Heart right ventricle (tissue), 16 donors: ENCODE measurements around the gene HIC1. TPM values are rescaled to one million over a fixed set of nuclear protein-coding genes. Genes with fewer than 3 reads are reported as not detected.

Experiments used
- ATAC-seq, 8 donors: fragments of 200-7000 bp; cut with Tn5 transposase; one replicate each; pipeline ENCODE4 v1.9.1; 2020; ENCODE audit warnings: mild to moderate bottlenecking in 8 of 8, moderate library complexity in 8 of 8, moderate number of reproducible peaks in 1 of 8
- DNase-seq, 2 donors: peaks; one replicate each; pipeline ENCODE4 v3.0.0-alpha.2; 2020
- H3K27ac ChIP-seq, 10 donors: fragments of 200-600 bp; sonication (generic) in 2 of 10; one replicate each; pipeline versions ENCODE4 v1.5.0 to v1.8.0; 2020 to 2022; ENCODE audit warnings: mild to moderate bottlenecking in 3 of 10
- H3K27me3 ChIP-seq, 7 donors: fragments of 200-600 bp; one replicate each; pipeline ENCODE4 v1.8.0; 2021 to 2022; ENCODE audit warnings: mild to moderate bottlenecking in 2 of 7
- H3K36me3 ChIP-seq, 9 donors: fragments of 200-600 bp; sonication (generic) in 1 of 9; one replicate each; pipeline versions ENCODE4 v1.5.0 to v1.8.0; 2020 to 2022; ENCODE audit warnings: mild to moderate bottlenecking in 2 of 9
- H3K4me1 ChIP-seq, 9 donors: fragments of 200-600 bp; sonication (generic) in 1 of 9; one replicate each; pipeline versions ENCODE4 v1.5.0 to v1.8.0; 2020 to 2022; ENCODE audit warnings: mild to moderate bottlenecking in 4 of 9
- H3K4me3 ChIP-seq, 10 donors: fragments of 200-600 bp; sonication (generic) in 2 of 10; one replicate each; pipeline versions ENCODE4 v1.5.0 to v1.8.0; 2020 to 2022; ENCODE audit warnings: mild to moderate bottlenecking in 7 of 10, moderate library complexity in 2 of 10
- H3K9me3 ChIP-seq, 11 donors: fragments of 200-600 bp in 10 of 11; sonication (generic) in 2 of 11; one replicate each; pipeline versions ENCODE4 v1.5.0 to v1.8.0; 2013 to 2022; ENCODE audit warnings: mild to moderate bottlenecking in 2 of 11, control low read depth in 1 of 11, moderate library complexity in 1 of 11
- CTCF ChIP-seq, 9 donors: fragments of 200-600 bp; sonication (generic) in 2 of 9; IDR thresholded peaks; one replicate each; pipeline versions ENCODE4 v1.5.0 to v1.8.0; 2021 to 2022; ENCODE audit warnings: antibody characterized with exemption in 9 of 9, mild to moderate bottlenecking in 5 of 9, moderate library complexity in 1 of 9
- WGBS, 2 donors: extraction: QIAGEN DNeasy Blood & Tissue Kit; methylation state at CpG; one replicate each; pipeline ENCODE4 v1.1.7; 2013; ENCODE audit warnings: inconsistent platforms in 1 of 2; 5-methylcytosine and 5-hydroxymethylcytosine counted together
- intact Hi-C, 10 donors: fragments of 100-400 bp; cut with DNase I; formaldehyde crosslinking; loops; one replicate each; pipeline versions ENCODE4 v1.11.1 to v1.14.2; 2022
- polyA plus RNA-seq, 2 donors: library from polyadenylated mRNA; stranded (reverse); fragments of 200-250 nt; gene quantifications; one replicate each; pipeline ENCODE4 v1.2.3, GENCODE V29; 2013
- total RNA-seq, 10 donors: library from RNA; stranded (reverse); fragmentation: NEBNext Ultra II Directional in 3 of 10; extraction: Animal tissue kit (Norgen Biotek cat#: 25700) in 3 of 10; gene quantifications; one replicate each; pipeline versions ENCODE4 v1.2.1 to v1.2.4, GENCODE V29; 2021 to 2023
- donor health status: Arrhythmogenic right ventricular cardiomyopathy.
- donor health status: ischemic (EF 13 %, LVEDD 7.1; RV severe dilation, severe dysfunction).
- donor health status: healthy with polysubstance abuse.
- donor health status: DM: no; HTN: yes; CAD: no.
- donor health status: DM: no; HTN: no; CAD: no.
- donor health status: ischemic (EF 25% LVEDD 6.9; RV normal size, moderate dysfunction).
- donor health status: ischemic (EF 25% LVEDD 5.7; RV mildly dilated, moderate dysfunction).
- donor health status: healthy.
- donor health status: DM: yes; HTN: yes; CAD: no.
- donor health status: Ischemic cardiomyopathy.
- donor health status: ischemic (EF 35%, LVEDD 5.7; RV mildly dilated, moderate dysfunction).
- donor health status: nonischemic (EF 11% LVEDD 7.7; RV severe dilation, severe dysfunction).
- donor health status: DM: yes; HTN: yes; CAD: no.
- donor health status: PGD.
- donor health status: ischemic (EF 29% LVEDD 5.4; RV normal size, mild dysfunction).
- donor health status: nonischemic (EF 23%, LVEDD 6.1; RV moderate dilation, normal function).

HIC1 gene
- total and polyA plus RNA-seq, 12 donors: 3.5 to 37.5 (median 12.1) TPM

- no peak overlapping the region for H3K27ac ChIP-seq
- H3K27me3 ChIP-seq: peaks cover 0 to 52% (median 3%) of the 10 kb centered on the region in 7 donors
- intact Hi-C loops: loop anchor here in 1 of 10 donors (10.0 kb wide), 1 partner anchor 295 kb away; the partner anchor contains the start of gene WDR81
- 78 to 82% methylated on average over 8 of the region's 8 CpGs for WGBS, 2 donors
- H3K9me3 ChIP-seq: no peaks in the 10 kb centered on the region
- no peak for ATAC-seq
- no peak for TF ChIP-seq CTCF (IDR thresholded peaks at IDR 0.05)
- H3K36me3 ChIP-seq: no peaks in the 10 kb centered on the region
- H3K4me1 ChIP-seq: peaks cover 5 to 40% (median 21%) of the 10 kb centered on the region in 9 donors
- DNase-seq: no peak
- no peak overlapping the region for H3K4me3 ChIP-seq
Measured at GRCh38 chr17:2019723-2020122, 35.2 kb upstream of the HIC1 start.

GRCh38 chr17:2020721-2021120, 34.2 kb upstream of the HIC1 start:
- intact Hi-C loops: loop anchor here in 1 of 10 donors (10.0 kb wide), 1 partner anchor 296 kb away; the partner anchor contains the start of gene WDR81
- peaks cover 0 to 62% (median 9%) of the 10 kb centered on the region in 7 donors for H3K27me3 ChIP-seq
- no peak for TF ChIP-seq CTCF (IDR thresholded peaks at IDR 0.05)
- H3K4me1 ChIP-seq: peaks cover 7 to 41% (median 28%) of the 10 kb centered on the region in 9 donors
- no peaks in the 10 kb centered on the region for H3K36me3 ChIP-seq
- DNase-seq (peak in 1 of 2 donors; percentile 46), ATAC-seq (peak in 1 of 8 donors; percentile 43)
- H3K27ac ChIP-seq: peak overlapping the region in 3 of 10 donors; percentile 19 to 56 (median 21)
- 37 to 46% methylated on average over 8 of the region's 8 CpGs for WGBS, 2 donors
- no peak overlapping the region for H3K4me3 ChIP-seq
- no peaks in the 10 kb centered on the region for H3K9me3 ChIP-seq

- Histone ChIP-seq H3K4me1 (peaks cover 7 to 48% (median 35%) of the 10 kb centered on the region in 9 donors), H3K9me3 (no peaks in the 10 kb centered on the region), H3K27me3 (peaks cover 0 to 81% (median 21%) of the 10 kb centered on the region in 7 donors), H3K4me3 (no peak overlapping the region), H3K27ac (no peak overlapping the region), H3K36me3 (no peaks in the 10 kb centered on the region)
- ATAC-seq (no peak), DNase-seq (no peak)
- intact Hi-C loops: loop anchor here in 1 of 10 donors (10.0 kb wide), 1 partner anchor 298 kb away; the partner anchor contains the start of gene WDR81
- TF ChIP-seq CTCF (IDR thresholded peaks at IDR 0.05): no peak
- 81 to 82% methylated on average over 15 of the region's 15 CpGs for WGBS, 2 donors
Measured at GRCh38 chr17:2022647-2023240, 32.2 kb upstream of the HIC1 start.

- H3K9me3 ChIP-seq: no peaks in the 10 kb centered on the region
- peak overlapping the region in 2 of 10 donors; percentile 58 to 59 for H3K4me3 ChIP-seq
- H3K4me1 ChIP-seq: peaks cover 7 to 48% (median 35%) of the 10 kb centered on the region in 9 donors
- H3K27ac ChIP-seq: no peak overlapping the region
- TF ChIP-seq CTCF (IDR thresholded peaks at IDR 0.05): no peak
- no peak for ATAC-seq
- intact Hi-C loops: loop anchor here in 1 of 10 donors (10.0 kb wide), 1 partner anchor 298 kb away; the partner anchor contains the start of gene WDR81
- 69 to 76% methylated on average over 16 of the region's 16 CpGs for WGBS, 2 donors
- no peaks in the 10 kb centered on the region for H3K36me3 ChIP-seq
- peaks cover 0 to 86% (median 24%) of the 10 kb centered on the region in 7 donors for H3K27me3 ChIP-seq
- DNase-seq: no peak
Measured at GRCh38 chr17:2023256-2023655, 31.6 kb upstream of the HIC1 start.
